Adrenal gland (tissue), 5 donors: Measurements from ENCODE around the gene TCTN1.

Source experiments
- POLR2A ChIP-seq, 2 donors: fragments of 450-650 bp; IDR thresholded peaks; one replicate each; pipeline ENCODE4 v1.6.1; 2017; ENCODE audit warnings: antibody characterized with exemption in 2 of 2, mild to moderate bottlenecking in 2 of 2, moderate library complexity in 1 of 2
- TF ChIP-seq, protein P1 (sequence below), 6 experiments: fragments of 450-650 bp in 4 of 6; fragments of 200-600 bp in 2 of 6; sonication (generic) in 1 of 6; IDR thresholded peaks; 1 replicate in 5 of 6; 2 replicates in 1 of 6; pipeline versions ENCODE4 v1.5.1 to v1.8.0; 2016 to 2021; ENCODE audit warnings: antibody characterized with exemption in 6 of 6, mild to moderate bottlenecking in 2 of 6, moderate library complexity in 1 of 6
- donor health status: DM: no; HTN: no; CAD: no.

DNA sequence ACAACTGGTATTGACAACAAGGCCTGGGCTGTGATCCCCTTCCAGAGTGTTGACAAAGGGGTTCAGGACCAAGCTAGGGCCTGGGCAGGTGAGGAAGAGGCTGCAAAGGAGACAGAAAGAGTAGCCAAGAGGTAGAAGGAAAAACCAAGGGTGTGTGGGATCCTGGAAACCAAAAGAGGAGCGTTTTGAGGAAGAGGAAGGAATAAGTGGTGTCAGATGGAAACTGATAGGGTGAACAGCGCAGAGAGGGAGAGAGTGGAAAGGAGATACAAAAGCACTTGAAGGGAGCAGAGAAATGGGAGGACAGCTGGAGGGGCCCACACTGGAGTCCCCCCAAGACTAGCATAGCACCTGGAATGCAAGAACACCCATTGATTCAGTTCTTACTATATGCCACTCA lies 83.3 kb downstream of the TCTN1 start:
- TF ChIP-seq, protein P1, sequence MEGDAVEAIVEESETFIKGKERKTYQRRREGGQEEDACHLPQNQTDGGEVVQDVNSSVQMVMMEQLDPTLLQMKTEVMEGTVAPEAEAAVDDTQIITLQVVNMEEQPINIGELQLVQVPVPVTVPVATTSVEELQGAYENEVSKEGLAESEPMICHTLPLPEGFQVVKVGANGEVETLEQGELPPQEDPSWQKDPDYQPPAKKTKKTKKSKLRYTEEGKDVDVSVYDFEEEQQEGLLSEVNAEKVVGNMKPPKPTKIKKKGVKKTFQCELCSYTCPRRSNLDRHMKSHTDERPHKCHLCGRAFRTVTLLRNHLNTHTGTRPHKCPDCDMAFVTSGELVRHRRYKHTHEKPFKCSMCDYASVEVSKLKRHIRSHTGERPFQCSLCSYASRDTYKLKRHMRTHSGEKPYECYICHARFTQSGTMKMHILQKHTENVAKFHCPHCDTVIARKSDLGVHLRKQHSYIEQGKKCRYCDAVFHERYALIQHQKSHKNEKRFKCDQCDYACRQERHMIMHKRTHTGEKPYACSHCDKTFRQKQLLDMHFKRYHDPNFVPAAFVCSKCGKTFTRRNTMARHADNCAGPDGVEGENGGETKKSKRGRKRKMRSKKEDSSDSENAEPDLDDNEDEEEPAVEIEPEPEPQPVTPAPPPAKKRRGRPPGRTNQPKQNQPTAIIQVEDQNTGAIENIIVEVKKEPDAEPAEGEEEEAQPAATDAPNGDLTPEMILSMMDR (IDR thresholded peaks at IDR 0.05): no peak
- no peak for TF ChIP-seq POLR2A (IDR thresholded peaks at IDR 0.05)
